ENCODE results near the gene DIS3L2. TPM values are rescaled to one million over a fixed set of nuclear protein-coding genes. Genes with fewer than 3 reads are reported as not detected.

The DIS3L2 gene
- total RNA-seq, 4 donors from 2014 or later = 22.2 to 31.6 (median 27.8) TPM

DNA sequence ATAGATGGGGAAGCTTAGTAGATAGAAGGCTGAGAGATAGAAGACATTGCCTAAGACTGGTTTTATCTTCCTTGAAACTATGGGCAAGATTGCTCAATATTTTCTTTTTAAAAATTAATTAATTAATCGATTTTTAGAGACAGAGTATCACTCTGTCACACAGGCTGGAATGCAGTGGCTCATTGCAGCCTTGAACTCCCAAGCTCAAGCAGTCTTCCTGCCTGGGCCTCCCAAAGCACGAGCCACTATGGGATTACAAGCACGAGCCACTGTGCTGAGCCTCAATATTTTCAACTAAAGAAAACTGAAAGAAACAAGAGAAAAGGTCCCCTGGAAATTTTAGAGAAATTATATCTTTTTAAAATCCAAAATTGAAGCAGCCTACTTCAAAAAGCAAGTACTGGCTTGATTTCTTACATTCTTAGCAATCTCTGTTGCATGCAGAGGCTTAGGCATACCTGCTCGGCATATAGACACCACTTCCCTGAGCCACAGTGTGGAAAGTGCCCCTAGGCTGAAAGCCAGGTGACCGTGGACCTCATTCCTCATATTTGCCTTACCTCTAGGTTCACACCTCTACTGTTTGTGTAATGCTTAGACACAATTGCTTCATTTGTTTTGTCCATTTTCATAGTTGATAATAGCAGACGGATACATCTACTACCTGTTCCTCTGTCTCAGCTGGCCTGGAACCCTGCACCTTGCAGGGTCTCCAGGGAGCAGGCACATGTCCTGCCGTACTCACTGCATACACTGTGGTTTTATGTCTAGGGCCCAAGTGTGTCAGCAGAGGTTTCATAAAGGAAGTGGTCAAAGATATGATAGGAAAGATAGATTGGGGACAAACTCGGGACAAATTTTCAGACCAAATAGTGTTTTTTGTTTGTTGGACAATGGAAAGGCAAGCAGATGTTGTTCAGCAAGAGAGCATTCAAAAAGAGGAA, 250.5 kb downstream of the DIS3L2 start:
- ATAC-seq (ENCODE audit: low FRiP score) = no peak
- TF ChIP-seq, protein P1, sequence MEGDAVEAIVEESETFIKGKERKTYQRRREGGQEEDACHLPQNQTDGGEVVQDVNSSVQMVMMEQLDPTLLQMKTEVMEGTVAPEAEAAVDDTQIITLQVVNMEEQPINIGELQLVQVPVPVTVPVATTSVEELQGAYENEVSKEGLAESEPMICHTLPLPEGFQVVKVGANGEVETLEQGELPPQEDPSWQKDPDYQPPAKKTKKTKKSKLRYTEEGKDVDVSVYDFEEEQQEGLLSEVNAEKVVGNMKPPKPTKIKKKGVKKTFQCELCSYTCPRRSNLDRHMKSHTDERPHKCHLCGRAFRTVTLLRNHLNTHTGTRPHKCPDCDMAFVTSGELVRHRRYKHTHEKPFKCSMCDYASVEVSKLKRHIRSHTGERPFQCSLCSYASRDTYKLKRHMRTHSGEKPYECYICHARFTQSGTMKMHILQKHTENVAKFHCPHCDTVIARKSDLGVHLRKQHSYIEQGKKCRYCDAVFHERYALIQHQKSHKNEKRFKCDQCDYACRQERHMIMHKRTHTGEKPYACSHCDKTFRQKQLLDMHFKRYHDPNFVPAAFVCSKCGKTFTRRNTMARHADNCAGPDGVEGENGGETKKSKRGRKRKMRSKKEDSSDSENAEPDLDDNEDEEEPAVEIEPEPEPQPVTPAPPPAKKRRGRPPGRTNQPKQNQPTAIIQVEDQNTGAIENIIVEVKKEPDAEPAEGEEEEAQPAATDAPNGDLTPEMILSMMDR (IDR thresholded peaks at IDR 0.05) = no peak
- DNase-seq (ENCODE audit: low spot score) = no peak

- DNase-seq (ENCODE audit: low spot score) = no peak
- TF ChIP-seq, protein P1 (IDR thresholded peaks at IDR 0.05) = no peak
- no peak for ATAC-seq (ENCODE audit: low FRiP score)
Measured at GRCh38 chr2:232213176-232213575, 251.7 kb downstream of the DIS3L2 start.

DNA sequence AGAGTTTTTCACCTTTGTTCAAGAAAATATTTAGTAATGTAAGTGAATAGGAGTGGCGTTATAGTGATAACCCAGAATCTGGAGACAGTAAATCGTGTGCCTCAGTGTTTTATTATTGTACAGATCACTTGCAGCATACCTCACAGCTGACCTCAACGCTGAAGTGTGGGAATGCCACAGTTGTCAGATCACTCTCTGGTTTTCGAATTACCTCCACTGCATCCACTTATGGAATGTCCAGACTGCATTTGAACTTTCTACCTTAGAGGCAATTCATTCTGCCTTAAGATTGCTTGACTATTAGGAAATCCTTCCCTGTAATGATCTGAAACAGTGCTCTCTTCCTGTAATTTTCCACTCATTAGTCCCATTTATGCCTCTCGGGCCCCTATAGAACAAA, 252.5 kb downstream of the DIS3L2 start:
- TF ChIP-seq, protein P1 (IDR thresholded peaks at IDR 0.05) = no peak
- ATAC-seq (ENCODE audit: low FRiP score) (no peak), DNase-seq (ENCODE audit: low spot score) (no peak)

DNA sequence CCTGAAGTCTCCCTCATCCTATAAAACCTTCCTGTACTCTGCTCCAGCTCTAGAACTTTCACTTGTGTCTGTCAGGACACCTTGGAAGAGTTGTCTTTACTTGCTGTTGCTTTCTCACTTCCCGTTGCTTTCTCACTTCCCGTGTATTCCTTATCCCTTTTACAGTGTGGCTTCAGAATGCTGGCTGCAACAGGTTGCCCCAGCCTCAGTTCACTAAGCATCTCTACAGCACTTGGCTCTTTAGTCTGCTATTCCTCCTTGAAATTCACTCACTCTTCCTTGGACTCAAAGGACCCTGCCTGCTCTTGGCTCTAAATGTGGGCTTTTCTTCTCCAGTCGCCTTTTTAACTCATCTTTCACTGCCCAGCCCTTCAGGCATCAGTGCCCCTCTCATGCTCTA, 254.5 kb downstream of the DIS3L2 start:
- DNase-seq (ENCODE audit: low spot score) = no peak
- TF ChIP-seq, protein P1 (IDR thresholded peaks at IDR 0.05) = no peak
- ATAC-seq (ENCODE audit: low FRiP score) = no peak

DNA sequence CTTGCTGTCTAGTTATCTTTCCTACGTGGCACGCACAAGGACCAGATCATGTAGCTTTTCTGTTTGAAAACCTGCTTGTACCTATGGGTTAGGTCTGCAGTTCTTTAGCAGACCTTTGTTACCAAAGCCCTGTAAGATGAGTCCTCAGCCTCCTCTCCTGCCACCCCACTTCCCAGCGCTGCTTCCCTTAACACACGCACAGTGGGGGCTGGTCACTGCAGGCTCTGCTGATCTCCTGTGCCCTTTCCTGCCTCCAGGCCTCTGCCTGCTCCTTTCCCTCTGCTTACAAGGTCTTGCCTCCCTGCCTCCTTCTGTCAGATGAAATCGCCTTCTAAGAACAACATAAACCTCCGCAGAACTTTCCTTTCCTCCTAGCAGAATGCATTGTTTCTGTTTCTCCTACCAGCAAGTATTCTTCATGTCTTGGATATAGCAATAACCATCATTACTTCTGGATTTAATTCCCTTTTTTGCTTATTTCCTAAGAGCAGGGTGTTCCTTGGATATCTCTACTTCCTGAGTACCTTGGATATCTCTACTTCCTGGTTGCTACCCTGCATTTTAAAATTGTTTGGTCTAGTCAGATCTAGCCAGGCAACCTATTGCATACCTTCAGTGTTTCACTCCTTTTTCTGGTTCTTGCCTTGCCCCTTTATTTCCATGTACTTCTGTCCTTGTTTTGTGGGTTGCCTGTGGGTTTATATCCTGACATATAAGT, 257.4 kb downstream of the DIS3L2 start:
- TF ChIP-seq, protein P1 (IDR thresholded peaks at IDR 0.05) = no peak
- ATAC-seq (ENCODE audit: low FRiP score) (no peak), DNase-seq (ENCODE audit: low spot score) (no peak)

DNA sequence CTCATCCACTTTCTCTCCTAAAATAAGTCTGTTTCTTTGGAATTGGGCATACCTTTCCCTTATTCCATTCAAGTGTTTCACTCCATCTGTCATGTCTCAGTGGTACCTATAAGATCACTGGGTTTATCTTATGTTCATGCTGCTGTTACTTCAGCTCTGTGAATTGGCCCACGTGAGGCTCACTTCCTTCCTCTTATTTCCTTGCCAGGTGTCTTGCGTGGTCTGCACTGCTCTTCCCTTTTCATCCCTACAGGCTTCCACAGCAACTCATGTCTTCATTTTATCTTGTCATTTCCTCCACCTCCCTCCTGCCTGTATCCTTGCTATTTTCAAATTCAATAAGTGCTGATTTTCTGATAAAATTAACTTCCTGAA, 258.0 kb downstream of the DIS3L2 start:
- TF ChIP-seq, protein P1 (IDR thresholded peaks at IDR 0.05) = no peak
- ATAC-seq (ENCODE audit: low FRiP score) (no peak), DNase-seq (ENCODE audit: low spot score) (no peak)

All from omental fat pad (tissue), 4 donors.